Astrocyte of the cerebellum (primary cell): Measurements from ENCODE around the gene BTBD16.

Experiments used
- DNase-seq: peaks from one replicate; pipeline ENCODE4 v3.0.0-alpha.2; 2011; ENCODE audit warnings: low read depth
- H3K4me3 ChIP-seq: 2 replicates; pipeline ENCODE4 v1.5.1; 2011; ENCODE audit warnings: mild to moderate bottlenecking, low read depth, low read length, moderate library complexity
- CTCF ChIP-seq: IDR thresholded peaks from 2 replicates; pipeline ENCODE4 v1.5.1; 2012; ENCODE audit warnings: low read length, low read depth, moderate library complexity, mild to moderate bottlenecking; ENCODE audit errors: missing control alignments
- in situ Hi-C: cut with HindIII; loops from 2 replicates; pipeline ENCODE4 v1.10.0; 2017; ENCODE audit warnings: low sequenced_read_pairs

Gene BTBD16

GRCh38 chr10:122265896-122266295 lies 5.2 kb upstream of the BTBD16 start:
- no peak for DNase-seq
- in situ Hi-C loops: no loop called here
- no peak for TF ChIP-seq CTCF
- H3K4me3 ChIP-seq: no peak overlapping the region

GRCh38 chr10:122267849-122268737 lies 3.0 kb upstream of the BTBD16 start:
- TF ChIP-seq CTCF: peak; percentile 100
- DNase-seq: no peak
- in situ Hi-C loops: no loop called here
- no peak overlapping the region for H3K4me3 ChIP-seq

- in situ Hi-C loops: no loop called here
- no peak for DNase-seq
- no peak overlapping the region for H3K4me3 ChIP-seq
- no peak for TF ChIP-seq CTCF
These were observed 1.9 kb upstream of the BTBD16 start for GRCh38 chr10:122269059-122269687.

GRCh38 chr10:122273966-122274545 lies 3.0 kb downstream of the BTBD16 start:
- TF ChIP-seq CTCF: no peak
- DNase-seq: no peak
- in situ Hi-C loops: no loop called here
- no peak overlapping the region for H3K4me3 ChIP-seq

GRCh38 chr10:122276611-122277208 lies 5.6 kb downstream of the BTBD16 start:
- no peak for TF ChIP-seq CTCF
- in situ Hi-C loops: no loop called here
- H3K4me3 ChIP-seq: no peak overlapping the region
- no peak for DNase-seq

GRCh38 chr10:122277526-122278136 lies 6.5 kb downstream of the BTBD16 start:
- no peak overlapping the region for H3K4me3 ChIP-seq
- TF ChIP-seq CTCF: no peak
- in situ Hi-C loops: no loop called here
- no peak for DNase-seq
